ENCODE measurements around the gene DIO3. TPM values are rescaled to one million over a fixed set of nuclear protein-coding genes. Genes with fewer than 3 reads are reported as not detected.
"Not testable (repeated sequence)": the region's sequence is repeated elsewhere in the genome, so short reads cannot be mapped to it uniquely, and the experiment has no call there.

Gene DIO3
- total RNA-seq, 1 donor, result not detected

GRCh38 chr14:101563352-101563653 is 2.0 kb downstream of the DIO3 start:
- no peak overlapping the region for H3K4me3 ChIP-seq (ENCODE audit: low read depth, low read length)
- TF ChIP-seq CTCF (IDR thresholded peaks at IDR 0.05; ENCODE audit: insufficient read depth, low read depth, low read length), result no peak
- DNase-seq (ENCODE audit: low read depth), result no peak

- no peak for TF ChIP-seq CTCF (IDR thresholded peaks at IDR 0.05; ENCODE audit: insufficient read depth, low read depth, low read length)
- no peak for DNase-seq (ENCODE audit: low read depth)
- H3K4me3 ChIP-seq (ENCODE audit: low read depth, low read length), result no peak overlapping the region
Measured at GRCh38 chr14:101563654-101564443, 2.6 kb downstream of the DIO3 start.

- TF ChIP-seq CTCF (IDR thresholded peaks at IDR 0.05; ENCODE audit: insufficient read depth, low read depth, low read length), result no peak
- DNase-seq (ENCODE audit: low read depth), result no peak
- H3K4me3 ChIP-seq (ENCODE audit: low read depth, low read length), result no peak overlapping the region
Measured at GRCh38 chr14:101564444-101564776, 3.1 kb downstream of the DIO3 start.

GRCh38 chr14:101564819-101565698 is 3.8 kb downstream of the DIO3 start:
- TF ChIP-seq CTCF (IDR thresholded peaks at IDR 0.05; ENCODE audit: insufficient read depth, low read depth, low read length), result no peak
- DNase-seq (ENCODE audit: low read depth), result no peak
- H3K4me3 ChIP-seq (ENCODE audit: low read depth, low read length), result no peak overlapping the region

- no peak for TF ChIP-seq CTCF (IDR thresholded peaks at IDR 0.05; ENCODE audit: insufficient read depth, low read depth, low read length)
- DNase-seq (ENCODE audit: low read depth), result no peak
- H3K4me3 ChIP-seq (ENCODE audit: low read depth, low read length), result no peak overlapping the region
Measured at GRCh38 chr14:101567252-101567651, 6.0 kb downstream of the DIO3 start.

GRCh38 chr14:101571004-101571403 is 9.7 kb downstream of the DIO3 start:
- no peak overlapping the region for H3K4me3 ChIP-seq (ENCODE audit: low read depth, low read length)
- no peak for DNase-seq (ENCODE audit: low read depth)
- TF ChIP-seq CTCF (IDR thresholded peaks at IDR 0.05; ENCODE audit: insufficient read depth, low read depth, low read length), result no peak

GRCh38 chr14:101572526-101572925 is 11.2 kb downstream of the DIO3 start:
- H3K4me3 ChIP-seq (ENCODE audit: low read depth, low read length); DNase-seq (ENCODE audit: low read depth): not testable (repeated sequence)
